UCSD-AML1 (cell line): ENCODE measurements around the gene SELENOH.
"Not testable (repeated sequence)": the region's sequence is repeated elsewhere in the genome, so short reads cannot be mapped to it uniquely, and the experiment has no call there.

Experiments
- DNase-seq: peaks from one replicate; lab custom pipeline; 2025; ENCODE audit not compliant: unreplicated experiment; lab: John Stamatoyannopoulos, UW

The SELENOH gene, protein sequence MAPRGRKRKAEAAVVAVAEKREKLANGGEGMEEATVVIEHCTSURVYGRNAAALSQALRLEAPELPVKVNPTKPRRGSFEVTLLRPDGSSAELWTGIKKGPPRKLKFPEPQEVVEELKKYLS

DNA sequence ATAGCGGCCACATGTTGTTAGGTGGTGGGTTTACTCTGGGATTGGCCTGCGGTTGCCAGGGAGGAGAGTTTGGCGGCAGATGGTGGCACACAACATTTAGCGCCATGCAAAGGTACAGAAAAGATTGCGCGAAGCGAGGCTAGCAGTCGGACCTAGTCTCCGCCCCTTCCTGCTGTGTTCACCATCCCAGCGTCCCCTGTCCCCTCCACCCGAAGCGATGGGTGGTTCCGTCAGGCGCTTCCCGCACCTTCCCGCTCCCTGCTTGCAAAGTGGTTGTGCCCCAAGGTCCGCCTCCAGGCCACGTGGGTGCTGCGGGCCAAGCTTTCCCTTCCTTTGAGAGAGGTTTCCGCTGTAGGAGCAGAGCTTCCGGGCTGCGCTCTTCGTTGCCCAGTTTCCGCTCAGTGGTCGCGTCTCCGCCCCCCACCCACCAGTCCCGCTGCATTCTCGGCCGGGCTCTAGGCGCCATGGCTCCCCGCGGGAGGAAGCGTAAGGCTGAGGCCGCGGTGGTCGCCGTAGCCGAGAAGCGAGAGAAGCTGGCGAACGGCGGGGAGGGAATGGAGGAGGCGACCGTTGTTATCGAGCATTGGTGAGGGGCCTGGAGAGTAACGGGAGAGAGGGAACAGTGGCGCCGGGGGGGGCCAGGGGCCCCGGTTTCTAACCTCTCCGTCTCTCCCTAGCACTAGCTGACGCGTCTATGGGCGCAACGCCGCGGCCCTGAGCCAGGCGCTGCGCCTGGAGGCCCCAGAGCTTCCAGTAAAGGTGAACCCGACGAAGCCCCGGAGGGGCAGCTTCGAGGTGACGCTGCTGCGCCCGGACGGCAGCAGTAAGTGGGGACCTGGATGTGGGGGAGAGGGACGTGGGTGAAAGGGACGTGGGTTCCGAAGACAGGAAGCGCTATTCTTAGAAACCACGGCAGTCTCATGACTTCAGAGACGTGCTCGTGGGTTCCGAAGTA, at the start of gene SELENOH:
Gene SELENOH (plus strand): TSS at position 360 of the 955 bp plus-strand sequence. CDS start 105 bp downstream, at position 465.
- peak; percentile 98 for DNase-seq

DNA sequence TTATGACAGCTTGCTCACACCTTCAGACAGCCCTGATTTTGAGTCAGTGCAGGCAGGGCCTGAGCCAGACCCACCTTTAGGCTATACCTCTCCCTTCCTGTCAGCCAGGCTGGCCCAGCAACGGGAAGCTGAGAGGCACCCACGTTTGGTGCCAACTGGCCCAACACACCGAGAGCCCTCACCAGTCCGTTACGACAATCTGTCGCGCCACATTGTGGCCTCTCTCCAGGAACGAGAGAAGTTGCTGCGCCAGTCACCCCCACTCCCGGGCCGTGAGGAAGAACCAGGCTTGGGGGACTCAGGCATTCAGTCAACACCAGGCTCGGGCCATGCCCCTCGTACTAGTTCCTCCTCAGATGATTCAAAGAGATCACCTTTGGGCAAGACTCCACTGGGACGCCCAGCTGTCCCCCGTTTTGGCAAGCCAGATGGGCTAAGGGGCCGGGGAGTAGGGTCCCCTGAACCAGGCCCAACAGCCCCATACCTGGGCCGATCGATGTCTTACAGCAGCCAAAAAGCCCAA, 42.4 kb upstream of the SELENOH start:
- no peak for DNase-seq

DNA sequence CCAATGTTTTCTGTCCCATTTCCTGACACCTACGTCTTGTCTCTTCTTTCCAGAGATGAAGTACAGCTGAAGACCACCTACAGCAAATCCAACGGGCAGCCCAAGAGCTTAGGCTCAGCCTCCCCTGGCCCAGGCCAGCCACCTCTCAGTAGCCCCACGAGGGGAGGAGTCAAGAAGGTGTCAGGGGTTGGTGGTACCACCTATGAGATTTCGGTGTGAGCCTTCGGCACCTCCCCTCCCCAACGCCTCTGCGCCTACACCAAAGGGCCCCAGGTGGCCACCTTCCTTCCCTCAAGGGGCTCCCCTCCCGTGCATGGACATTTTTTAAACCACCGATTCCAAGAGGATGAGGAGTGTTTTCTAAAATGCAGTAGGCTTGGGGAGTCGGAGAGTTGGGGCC, 41.5 kb upstream of the SELENOH start:
- DNase-seq, result no peak

DNA sequence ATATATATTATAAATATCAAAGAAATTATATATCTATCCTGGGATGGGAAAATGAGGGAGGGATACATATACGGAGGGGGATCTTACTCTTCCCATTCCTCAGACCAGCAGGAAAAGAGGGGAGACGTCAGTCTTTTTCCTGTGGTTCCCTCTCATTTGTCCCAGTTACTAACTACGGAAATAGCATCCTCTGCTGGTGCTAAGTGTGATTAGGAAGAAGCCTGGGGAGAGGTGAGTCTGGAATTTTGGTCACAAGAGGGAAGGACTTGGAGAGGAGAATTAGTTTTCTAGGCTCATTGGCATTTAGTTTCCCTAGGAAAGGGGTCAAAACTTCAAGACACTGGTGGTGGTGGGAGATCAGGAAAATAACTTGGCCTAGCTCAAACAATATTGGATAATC, 40.9 kb upstream of the SELENOH start:
- DNase-seq, result no peak

DNA sequence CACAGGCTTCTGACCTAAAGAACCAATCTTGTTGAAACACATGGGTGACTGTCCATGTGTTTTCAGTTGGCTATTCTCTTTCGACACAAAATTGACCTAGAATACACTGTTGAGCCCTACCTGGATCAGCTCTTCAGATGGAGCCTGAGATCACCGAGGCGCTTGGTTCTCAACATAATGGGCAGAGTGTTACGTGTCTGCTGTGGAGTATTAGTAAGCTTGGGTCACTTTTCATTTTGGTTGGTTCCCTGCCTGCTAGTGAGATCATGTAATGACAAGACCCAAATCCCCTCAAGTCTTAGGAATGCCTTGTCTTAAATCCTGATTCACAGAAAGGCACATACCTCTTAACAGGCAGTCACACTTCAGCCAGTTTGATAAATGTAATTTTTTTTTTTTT, 38.0 kb upstream of the SELENOH start:
- DNase-seq, result no peak

DNA sequence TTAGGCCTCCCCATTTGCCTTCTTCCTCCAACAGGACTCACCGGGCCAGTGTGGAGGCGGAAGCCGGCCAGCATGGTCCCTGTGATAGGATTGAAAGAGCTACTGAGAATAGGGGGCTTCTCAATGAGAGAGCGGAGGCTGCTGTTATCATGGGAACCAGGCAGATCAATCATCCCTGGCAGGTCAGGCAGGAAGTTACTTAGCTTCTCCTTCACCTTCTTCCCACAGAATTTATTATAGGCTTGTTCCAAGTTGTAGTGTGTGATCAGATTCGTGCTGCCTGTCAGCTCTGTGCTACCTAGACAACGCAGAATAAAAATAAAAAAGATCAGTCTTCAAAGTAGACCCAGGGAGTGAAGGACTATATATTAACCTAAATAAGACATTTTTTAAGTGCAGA, 36.4 kb upstream of the SELENOH start:
- DNase-seq, result no peak

DNA sequence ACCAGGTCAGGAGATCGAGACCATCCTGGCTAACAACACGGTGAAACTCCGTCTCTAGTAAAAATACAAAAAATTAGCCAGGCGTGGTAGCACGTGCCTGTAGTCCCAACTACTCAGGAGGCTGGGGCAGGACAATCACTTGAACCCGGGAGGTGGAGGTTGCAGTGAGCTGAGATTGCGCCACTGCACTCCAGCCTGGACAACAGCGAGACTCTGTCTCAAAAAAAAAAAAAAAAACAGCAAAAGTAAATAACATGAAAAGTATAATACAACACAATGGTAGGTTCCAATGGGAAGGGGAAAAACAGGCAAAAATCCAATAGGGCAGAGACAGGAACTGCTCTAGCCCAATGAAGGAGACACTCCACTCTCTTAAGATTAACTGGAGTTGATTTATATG, 35.9 kb upstream of the SELENOH start:
- DNase-seq, result not testable (repeated sequence)

DNA sequence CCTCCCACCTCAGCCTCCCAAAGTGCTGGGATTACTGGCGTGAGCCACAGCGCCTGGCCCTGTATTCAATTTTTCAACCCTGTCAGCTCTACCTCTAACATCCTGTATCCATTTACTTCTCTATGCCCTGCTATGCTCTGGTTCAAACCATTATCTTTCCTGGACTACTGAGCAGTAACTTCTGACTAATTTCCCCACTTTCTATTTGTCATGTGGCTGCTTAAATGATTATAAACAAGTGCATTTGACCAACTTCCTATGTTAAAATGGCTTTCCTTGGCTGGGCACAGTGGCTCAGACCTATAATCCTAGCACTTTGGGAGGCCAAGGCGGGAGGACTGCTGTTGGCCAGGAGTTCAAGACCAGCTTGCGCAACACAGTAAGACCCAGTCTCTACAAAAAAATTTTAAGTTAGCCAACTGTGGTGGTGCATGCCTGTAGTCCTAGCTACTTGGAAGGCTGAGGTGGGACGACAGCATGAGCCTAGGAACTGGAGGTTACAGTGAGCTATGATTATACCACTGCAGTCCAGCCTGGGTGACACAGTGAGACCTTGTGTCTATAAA, 31.4 kb upstream of the SELENOH start:
- no peak for DNase-seq

DNA sequence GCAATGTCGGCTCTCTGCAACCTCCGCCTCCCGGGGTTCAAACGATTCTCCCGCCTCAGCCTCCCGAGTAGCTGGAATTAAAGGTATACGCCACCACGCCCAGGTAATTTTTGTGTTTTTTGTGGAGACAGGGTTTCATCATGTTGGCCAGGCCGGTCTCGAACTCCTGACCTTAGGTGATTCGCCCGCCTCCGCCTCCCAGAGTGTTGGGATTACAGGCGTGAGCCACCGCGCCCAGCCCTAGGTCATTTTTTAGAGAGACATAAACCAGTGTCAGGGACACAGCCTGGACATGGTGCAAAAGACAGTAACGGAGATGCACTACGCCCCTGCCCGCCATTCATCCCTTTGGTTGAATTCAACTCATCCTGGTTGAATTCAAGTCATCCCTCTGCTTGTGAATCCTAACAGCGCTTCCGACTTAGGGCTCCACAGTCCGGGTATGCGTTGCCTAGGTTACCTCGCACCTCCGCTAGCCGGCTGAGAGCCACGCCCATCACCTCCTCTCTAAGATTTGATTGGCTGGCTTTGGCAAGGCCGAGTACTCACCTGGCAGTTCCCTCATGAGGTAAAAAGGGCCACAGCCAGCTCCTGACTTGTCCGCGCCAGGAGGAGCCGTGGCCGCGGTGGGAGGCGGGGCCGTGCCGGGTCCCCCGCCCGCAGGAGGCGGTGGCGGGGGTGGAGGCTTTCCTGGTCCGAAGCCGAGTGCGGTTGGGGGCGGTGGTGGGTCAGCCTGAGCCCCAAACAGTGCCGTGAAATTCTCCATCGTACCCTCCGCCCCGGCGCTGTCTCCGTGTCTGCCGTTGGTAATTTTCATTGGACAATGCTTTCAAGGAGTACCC, 29.7 kb upstream of the SELENOH start, which contains the start of gene MED19:
Gene MED19 (minus strand): TSS at position 802 of the 842 bp plus-strand sequence. CDS start 36 bp downstream, at position 766.
- peak; percentile 81 for DNase-seq

DNA sequence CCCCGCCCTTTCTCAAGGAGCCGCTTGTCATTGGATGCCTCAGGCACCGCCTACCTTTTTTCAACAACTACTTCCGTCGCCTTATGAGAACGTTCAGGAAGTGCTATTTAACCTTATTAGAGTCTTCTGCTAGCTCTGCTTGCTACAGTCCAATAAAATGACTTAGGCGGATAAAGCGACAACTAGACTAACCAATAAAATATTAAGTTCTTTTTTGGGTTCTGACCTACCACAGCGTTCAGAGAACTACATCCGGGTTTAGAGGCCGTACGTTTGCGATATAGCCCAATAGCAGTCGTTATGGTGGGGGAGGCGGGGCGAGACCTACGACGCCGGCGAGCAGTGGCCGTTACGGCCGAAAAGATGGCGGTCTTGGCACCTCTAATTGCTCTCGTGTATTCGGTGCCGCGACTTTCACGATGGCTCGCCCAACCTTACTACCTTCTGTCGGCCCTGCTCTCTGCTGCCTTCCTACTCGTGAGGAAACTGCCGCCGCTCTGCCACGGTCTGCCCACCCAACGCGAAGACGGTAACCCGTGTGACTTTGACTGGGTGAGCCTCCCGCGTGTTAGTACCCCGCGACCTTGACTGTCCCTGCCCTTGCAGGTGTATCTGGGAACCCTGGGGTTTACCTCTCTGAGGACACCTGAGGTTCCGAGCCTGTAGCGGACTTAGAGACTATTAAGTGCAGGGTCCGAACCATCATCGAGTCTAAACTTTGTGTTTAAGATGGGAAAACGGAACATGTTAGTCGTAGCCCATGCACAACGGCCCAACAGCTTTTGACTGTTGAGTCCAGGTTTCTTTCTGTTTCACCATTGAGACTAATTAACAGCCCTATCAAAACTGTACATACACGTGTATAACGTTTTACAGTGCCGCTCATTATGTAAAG, 28.8 kb upstream of the SELENOH start, which contains the start of gene TMX2:
Gene TMX2 (plus strand): TSS at position 338 of the 895 bp plus-strand sequence. CDS start 26 bp downstream, at position 364.
- peak; percentile 89 for DNase-seq

DNA sequence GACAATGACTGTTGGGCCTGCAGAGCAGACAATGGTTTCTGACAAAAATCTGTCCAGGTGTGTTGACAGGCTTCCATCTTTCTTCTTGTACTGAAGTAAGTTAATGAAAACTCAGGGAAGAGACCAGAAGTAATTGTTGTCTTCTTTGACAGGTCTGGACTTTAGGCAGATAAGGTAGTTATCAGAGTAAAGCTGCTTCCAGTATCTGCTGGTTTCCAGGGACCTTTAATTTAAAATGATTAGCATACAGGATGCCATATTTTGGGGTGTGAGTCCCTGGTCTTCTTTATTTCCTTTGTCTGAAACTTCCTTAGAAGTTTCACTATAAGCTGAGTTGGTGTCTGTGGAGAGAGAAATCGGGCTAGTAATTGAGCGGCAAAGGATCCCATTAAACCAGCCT, 27.5 kb upstream of the SELENOH start:
- DNase-seq, result no peak

DNA sequence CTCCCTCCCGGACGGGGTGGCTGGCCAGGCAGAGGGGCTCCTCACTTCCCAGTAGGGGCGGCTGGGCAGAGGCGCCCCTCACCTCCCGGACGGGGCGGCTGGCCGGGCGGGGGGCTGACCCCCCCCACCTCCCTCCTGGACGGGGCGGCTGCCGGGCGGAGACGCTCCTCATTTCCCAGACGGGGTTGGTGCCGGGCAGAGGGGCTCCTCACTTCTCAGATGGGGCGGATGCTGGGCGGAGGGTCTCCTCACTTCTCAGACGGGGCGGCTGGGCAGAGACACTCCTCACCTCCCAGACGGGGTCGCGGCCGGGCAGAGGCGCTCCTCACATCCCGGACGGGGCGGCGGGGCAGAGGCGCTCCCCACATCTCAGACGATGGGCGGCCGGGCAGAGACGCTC, 24.6 kb upstream of the SELENOH start:
- DNase-seq, result not testable (repeated sequence)

DNA sequence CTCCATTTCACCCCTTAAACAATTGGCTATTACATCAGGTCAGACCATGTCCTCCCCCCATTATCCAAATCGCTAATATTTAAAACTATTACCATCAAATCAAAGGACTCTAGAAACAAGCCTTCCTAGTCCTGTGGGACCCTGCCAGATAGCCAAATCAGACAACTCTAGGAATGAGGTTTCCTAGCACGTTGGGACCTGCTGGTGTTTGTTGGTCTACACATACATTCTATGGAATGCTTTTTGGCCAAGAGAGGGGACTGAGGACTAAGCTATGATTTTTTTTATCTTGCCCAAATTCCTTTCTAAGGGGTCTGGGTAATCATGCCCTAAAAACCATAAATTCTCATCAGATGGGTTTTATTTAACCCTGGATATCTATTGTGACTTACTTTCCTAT, 14.1 kb upstream of the SELENOH start:
- DNase-seq, result no peak

DNA sequence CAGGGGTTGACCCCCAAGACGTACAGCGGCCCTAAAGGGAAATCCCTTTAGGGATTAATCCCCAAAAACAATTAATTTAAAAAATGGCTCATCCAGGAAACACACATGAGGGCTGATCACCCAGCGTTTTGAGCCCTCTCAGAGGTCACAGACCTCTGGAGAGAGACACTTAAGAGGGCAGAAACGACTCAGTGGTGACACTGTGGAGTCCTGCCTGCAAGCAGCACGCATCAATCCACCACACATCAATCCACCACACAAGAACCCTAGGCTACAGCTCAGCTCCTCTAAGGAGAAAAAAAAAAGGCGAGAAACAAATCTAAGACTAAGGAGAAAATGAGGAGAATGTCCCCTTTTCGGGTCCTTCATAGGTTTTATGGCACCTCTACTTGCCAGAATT, 12.5 kb upstream of the SELENOH start:
- DNase-seq, result no peak

DNA sequence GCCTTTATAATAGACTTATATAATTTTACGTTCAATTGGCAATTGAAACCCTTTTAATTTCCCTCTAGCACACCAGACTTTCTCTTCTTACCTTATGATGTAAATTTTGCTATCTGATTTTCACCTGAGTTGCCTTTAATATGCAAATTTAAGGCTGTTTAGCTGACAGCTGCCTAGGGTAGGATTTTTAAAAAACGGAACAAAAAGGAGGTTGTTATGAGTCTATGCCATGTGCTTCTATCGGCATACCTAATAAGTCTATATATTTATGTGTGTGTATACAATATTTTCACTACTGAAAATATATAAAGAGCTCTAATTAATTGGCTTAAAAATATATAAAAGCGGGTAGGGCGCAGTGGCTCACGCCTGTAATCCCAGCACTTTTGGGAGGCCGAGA, 11.8 kb upstream of the SELENOH start:
- no peak for DNase-seq

DNA sequence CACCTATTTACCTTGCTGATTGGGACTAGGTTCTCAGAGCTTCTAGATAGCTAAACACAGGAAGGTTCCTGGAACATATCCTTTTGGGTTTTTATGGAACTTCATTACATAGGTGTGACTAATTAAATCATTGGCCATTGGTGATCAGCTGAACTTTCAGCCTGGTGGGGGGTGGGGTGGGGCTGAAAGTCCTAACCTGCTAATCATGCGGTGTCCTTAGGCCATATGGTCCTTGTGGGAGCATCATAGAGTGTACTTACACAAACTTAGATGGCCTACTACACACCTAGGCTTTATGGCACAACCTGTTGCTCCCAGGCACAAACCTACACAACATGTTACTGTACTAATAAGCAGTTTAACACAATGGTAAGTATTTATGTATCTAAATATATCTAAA, 8.6 kb upstream of the SELENOH start:
- no peak for DNase-seq

DNA sequence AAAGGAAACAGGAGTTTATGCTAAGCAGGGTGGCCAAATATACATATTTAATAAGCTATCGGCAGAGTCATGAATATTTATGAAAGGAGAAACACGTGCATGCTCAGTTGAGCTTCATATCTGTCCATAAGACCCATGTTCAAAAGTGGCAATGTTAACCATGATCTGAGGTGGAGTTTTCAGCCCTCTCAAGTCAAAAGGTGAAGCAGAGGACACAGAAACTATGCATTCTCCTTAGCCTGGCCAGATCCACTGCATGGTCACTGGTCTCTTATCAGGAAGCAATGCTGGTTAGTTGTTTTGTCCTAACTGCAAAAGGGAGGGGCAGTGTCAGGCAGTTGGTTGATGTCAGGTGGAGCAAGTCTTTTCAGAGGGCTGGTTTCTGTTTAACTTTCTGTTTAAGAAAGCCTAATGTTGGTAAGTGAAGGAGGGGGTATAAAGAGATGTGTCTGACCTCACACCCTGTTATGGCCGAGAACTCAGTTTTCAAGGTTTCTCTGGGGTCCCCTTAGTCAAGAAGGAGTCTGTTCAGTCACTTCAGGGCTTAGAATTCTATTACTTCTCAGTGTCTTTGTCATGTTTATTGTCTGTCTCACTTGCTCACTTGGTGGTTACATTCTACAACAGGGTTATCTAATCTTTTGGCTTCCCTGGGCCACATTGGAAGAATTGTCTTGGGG, 5.5 kb upstream of the SELENOH start:
- no peak for DNase-seq

DNA sequence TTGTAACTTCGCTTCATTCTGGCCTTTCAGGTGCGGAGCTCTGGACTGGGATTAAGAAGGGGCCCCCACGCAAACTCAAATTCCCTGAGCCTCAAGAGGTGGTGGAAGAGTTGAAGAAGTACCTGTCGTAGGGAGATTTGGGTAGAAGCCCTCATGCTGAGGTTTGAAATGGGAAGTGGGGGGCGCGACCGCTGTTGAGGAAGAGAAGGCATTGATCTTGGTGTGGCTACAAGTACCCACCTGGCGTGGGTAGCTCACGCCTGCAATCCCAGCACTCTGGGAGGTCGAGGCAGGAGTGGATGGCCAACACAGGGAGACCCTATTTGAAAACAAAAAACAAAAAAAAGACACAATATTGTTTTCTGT, 779 bp downstream of the SELENOH start:
- no peak for DNase-seq

DNA sequence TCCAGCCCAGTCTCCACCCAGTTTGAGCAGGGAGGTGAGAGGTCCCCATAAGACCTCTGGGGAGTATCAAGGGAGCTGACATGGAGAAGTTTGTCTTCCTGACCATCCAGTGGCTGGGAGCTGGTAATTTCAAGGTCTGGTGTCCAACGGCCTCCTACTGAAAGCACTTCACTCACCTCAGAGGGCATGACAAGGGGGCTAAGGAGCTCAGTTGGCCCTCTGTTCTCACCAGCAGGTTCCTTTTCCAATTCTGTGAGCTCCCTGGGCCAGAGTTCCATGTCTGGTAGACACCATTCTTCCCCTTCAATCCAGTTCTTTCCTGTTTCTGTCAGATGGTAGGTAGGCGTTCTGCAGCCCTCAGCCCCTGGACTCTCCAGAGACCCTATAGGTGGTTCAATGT, 3.1 kb downstream of the SELENOH start:
- no peak for DNase-seq
